HCT116 (cell line): ENCODE measurements around the gene RIMBP2.

Source experiments
- EZH2 ChIP-seq: fragments of 200-600 bp; sonication (generic); IDR thresholded peaks from 2 replicates; pipeline ENCODE4 v1.6.1; 2017; ENCODE audit warnings: antibody characterized with exemption, mixed run types
- EZH2phosphoT487 ChIP-seq: fragments of 200-600 bp; IDR thresholded peaks from 2 replicates; pipeline ENCODE4 v1.6.1; 2018; ENCODE audit warnings: antibody characterized with exemption, borderline replicate concordance
- JUND ChIP-seq: IDR thresholded peaks from 2 replicates; pipeline ENCODE4 v1.6.1; 2012
- POLR2AphosphoS5 ChIP-seq: IDR thresholded peaks from 2 replicates; pipeline ENCODE4 v1.6.1; 2011; ENCODE audit warnings: mild to moderate bottlenecking, low read depth, low read length, moderate library complexity
- SIN3A ChIP-seq: IDR thresholded peaks from 2 replicates; pipeline ENCODE4 v1.6.1; 2012; ENCODE audit warnings: low read depth
- ZNF274 ChIP-seq: fragments of 200-500 bp; sonication (Bioruptor generic); IDR thresholded peaks from 2 replicates; pipeline ENCODE4 v1.6.1; 2014; ENCODE audit warnings: mild to moderate bottlenecking, low read depth, low read length, inconsistent platforms
- TF ChIP-seq, protein P1 (sequence below), 3 experiments: fragments of 200-600 bp in 1 of 3; sonication (generic) in 1 of 3; IDR thresholded peaks in 2 of 3; conservative IDR thresholded peaks in 1 of 3; 2 replicates each; pipeline ENCODE4 v1.5.1; 2012 to 2017; ENCODE audit warnings: low read depth in 2 of 3, low read length in 2 of 3, antibody characterized with exemption in 1 of 3, borderline replicate concordance in 1 of 3, control low read depth in 1 of 3, mild to moderate bottlenecking in 1 of 3, mixed read lengths in 1 of 3, mixed run types in 1 of 3, moderate library complexity in 1 of 3; ENCODE audit not compliant: insufficient read depth in 1 of 3
- TF ChIP-seq, protein P2 (sequence below): IDR thresholded peaks from 2 replicates; pipeline ENCODE4 v1.6.1; 2012
- TF ChIP-seq, protein P3 (sequence below): IDR thresholded peaks from 2 replicates; pipeline ENCODE4 v1.6.1; 2012

DNA sequence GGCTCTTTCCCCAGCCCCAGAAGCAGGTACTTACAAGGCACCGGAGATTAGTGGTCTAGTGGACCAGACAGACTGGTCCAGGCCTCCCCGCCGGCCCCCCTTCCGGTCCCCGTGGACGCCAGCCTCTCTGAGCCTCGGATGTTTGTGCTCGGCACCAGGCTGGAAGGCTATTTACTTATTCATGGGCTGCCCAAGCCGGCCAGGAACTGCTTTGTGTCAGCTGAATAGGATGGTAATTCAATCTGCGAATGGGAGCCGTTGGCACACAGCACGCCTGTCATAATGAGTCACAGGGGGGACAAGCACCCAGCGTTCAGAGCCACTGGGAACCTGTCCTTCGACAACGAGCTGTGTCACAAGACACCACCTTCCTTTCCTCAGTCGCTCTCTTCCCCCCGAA lies 82.3 kb downstream of the RIMBP2 start:
- TF ChIP-seq ZNF274: no peak
- TF ChIP-seq, protein P1, sequence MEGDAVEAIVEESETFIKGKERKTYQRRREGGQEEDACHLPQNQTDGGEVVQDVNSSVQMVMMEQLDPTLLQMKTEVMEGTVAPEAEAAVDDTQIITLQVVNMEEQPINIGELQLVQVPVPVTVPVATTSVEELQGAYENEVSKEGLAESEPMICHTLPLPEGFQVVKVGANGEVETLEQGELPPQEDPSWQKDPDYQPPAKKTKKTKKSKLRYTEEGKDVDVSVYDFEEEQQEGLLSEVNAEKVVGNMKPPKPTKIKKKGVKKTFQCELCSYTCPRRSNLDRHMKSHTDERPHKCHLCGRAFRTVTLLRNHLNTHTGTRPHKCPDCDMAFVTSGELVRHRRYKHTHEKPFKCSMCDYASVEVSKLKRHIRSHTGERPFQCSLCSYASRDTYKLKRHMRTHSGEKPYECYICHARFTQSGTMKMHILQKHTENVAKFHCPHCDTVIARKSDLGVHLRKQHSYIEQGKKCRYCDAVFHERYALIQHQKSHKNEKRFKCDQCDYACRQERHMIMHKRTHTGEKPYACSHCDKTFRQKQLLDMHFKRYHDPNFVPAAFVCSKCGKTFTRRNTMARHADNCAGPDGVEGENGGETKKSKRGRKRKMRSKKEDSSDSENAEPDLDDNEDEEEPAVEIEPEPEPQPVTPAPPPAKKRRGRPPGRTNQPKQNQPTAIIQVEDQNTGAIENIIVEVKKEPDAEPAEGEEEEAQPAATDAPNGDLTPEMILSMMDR (IDR thresholded peaks at IDR 0.05 in 2 of 3, conservative IDR thresholded peaks at IDR 0.05 in 1 of 3; ENCODE audit: borderline replicate concordance in 1 of 3, insufficient read depth in 1 of 3, low read depth in 2 of 3, low read length in 2 of 3): no peak
- no peak for TF ChIP-seq POLR2AphosphoS5
- TF ChIP-seq, protein P2, sequence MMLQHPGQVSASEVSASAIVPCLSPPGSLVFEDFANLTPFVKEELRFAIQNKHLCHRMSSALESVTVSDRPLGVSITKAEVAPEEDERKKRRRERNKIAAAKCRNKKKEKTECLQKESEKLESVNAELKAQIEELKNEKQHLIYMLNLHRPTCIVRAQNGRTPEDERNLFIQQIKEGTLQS: no peak
- TF ChIP-seq EZH2phosphoT487: no peak
- TF ChIP-seq EZH2: no peak
- TF ChIP-seq, protein P3, sequence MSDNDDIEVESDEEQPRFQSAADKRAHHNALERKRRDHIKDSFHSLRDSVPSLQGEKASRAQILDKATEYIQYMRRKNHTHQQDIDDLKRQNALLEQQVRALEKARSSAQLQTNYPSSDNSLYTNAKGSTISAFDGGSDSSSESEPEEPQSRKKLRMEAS: no peak
- TF ChIP-seq SIN3A: no peak
- no peak for TF ChIP-seq JUND
